ENCODE measurements around the gene SNAPC5.

Gene SNAPC5

DNA sequence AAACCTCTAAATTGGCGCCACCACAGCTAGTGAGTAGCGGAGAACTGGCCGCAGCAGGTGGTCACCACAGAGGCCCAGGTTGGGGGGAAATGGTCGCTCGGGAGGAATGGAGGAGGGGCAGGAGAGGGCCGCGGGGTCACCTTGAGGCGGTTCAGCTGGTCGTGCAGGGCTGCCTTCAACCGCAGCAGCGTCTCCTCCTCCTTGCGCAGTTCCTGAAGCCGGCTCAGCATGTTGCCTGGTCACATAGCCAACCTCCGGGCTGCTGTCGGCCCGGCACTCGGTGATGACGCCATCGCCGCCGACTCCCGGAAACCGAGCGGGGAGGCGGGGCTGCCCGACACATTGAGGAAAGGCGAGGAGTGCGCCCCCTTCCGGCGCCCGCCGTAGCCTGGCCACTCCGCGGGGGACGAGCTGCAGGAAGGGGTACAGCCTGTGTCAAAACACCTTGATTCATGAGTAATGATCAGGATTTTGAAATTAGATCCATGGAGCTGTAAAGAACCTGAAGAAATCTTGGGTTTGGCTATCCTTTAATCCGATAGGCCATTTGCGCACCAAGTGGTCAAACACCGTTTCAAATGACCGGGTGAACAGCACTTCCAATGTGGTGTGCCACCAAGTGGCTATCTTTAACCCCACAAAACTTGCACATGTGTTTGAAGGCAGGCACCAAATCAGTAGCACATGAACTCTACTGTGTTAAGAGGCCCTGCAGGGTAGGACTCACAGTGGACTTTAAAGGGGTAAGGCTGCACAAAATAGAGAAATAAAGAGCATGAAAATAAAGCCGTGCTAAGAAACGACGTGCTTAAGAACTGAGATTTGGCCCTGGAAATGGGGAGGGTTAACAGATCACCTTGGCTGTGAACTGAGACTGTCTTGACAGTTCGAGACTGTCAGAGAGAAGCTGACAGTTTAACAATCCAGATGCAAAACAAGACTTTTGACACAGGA is at the start of gene SNAPC5:
SNAPC5 (minus strand) TSS at position 261 of the 954 bp plus-strand sequence; CDS start at position 230, 31 bp downstream.
- Histone ChIP-seq H3K4me1 (ENCODE audit: insufficient read depth, low read length) (peaks cover 19% of the 10 kb centered on the region), H3K9ac (ENCODE audit: low read length) (peak within 1 kb of the TSS; percentile 87), H3K9me3 (ENCODE audit: low read length) (no peaks in the 10 kb centered on the region), H3K27ac (ENCODE audit: low read depth, low read length) (peak within 1 kb of the TSS; percentile 90), H3K36me3 (ENCODE audit: insufficient read depth, low read length) (peaks cover 70% of the 10 kb centered on the region), H3K4me3 (ENCODE audit: low read depth in 1 of 2, low read length in 2 of 2) (peak within 1 kb of the TSS; percentile 69 to 99), H3K27me3 (ENCODE audit: control insufficient read depth in 1 of 2, insufficient read depth in 2 of 2, low read length in 2 of 2) (no peaks in the 10 kb centered on the region)

DNA sequence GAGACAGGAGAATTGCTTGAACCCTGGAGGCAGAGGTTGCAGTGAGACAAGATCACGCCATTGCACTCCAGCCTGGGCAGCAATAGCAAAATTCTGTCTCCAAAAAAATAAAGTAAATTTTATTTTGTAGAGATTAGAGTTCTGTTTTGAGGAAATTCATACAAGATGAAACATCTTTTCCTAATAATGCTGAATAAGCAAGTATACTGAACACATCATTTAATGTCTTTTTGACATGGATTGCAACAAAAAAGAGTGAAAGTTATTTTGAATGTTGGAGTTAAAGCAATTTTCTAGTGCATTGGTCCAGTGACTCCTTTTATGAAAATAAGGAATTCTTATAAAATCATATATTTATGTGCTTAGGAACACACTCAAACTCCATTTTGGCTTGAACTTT is 47.7 kb upstream of the SNAPC5 start:
- no peak overlapping the region for H3K9ac ChIP-seq (ENCODE audit: low read length)
- H3K4me3 ChIP-seq (ENCODE audit: low read depth in 1 of 2, low read length in 2 of 2): no peak overlapping the region
- no peaks in the 10 kb centered on the region for H3K4me1 ChIP-seq (ENCODE audit: insufficient read depth, low read length)
- H3K27me3 ChIP-seq (ENCODE audit: control insufficient read depth in 1 of 2, insufficient read depth in 2 of 2, low read length in 2 of 2): no peaks in the 10 kb centered on the region
- no peak overlapping the region for H3K27ac ChIP-seq (ENCODE audit: low read depth, low read length)
- H3K9me3 ChIP-seq (ENCODE audit: low read length): no peaks in the 10 kb centered on the region
- no peaks in the 10 kb centered on the region for H3K36me3 ChIP-seq (ENCODE audit: insufficient read depth, low read length)

- H3K4me1 ChIP-seq (ENCODE audit: insufficient read depth, low read length): no peaks in the 10 kb centered on the region
- H3K9ac ChIP-seq (ENCODE audit: low read length): no peak overlapping the region
- H3K27me3 ChIP-seq (ENCODE audit: control insufficient read depth in 1 of 2, insufficient read depth in 2 of 2, low read length in 2 of 2): no peaks in the 10 kb centered on the region
- H3K4me3 ChIP-seq (ENCODE audit: low read depth in 1 of 2, low read length in 2 of 2): no peak overlapping the region
- H3K36me3 ChIP-seq (ENCODE audit: insufficient read depth, low read length): no peaks in the 10 kb centered on the region
- H3K27ac ChIP-seq (ENCODE audit: low read depth, low read length): no peak overlapping the region
- H3K9me3 ChIP-seq (ENCODE audit: low read length): no peaks in the 10 kb centered on the region
These were observed 45.3 kb upstream of the SNAPC5 start for GRCh38 chr15:66542896-66543295.

- no peaks in the 10 kb centered on the region for H3K36me3 ChIP-seq (ENCODE audit: insufficient read depth, low read length)
- H3K4me3 ChIP-seq (ENCODE audit: low read depth in 1 of 2, low read length in 2 of 2): no peak overlapping the region
- no peak overlapping the region for H3K27ac ChIP-seq (ENCODE audit: low read depth, low read length)
- H3K9me3 ChIP-seq (ENCODE audit: low read length): no peaks in the 10 kb centered on the region
- H3K9ac ChIP-seq (ENCODE audit: low read length): no peak overlapping the region
- no peaks in the 10 kb centered on the region for H3K27me3 ChIP-seq (ENCODE audit: control insufficient read depth in 1 of 2, insufficient read depth in 2 of 2, low read length in 2 of 2)
- H3K4me1 ChIP-seq (ENCODE audit: insufficient read depth, low read length): no peaks in the 10 kb centered on the region
These were observed 37.5 kb upstream of the SNAPC5 start for GRCh38 chr15:66535056-66535455.

DNA sequence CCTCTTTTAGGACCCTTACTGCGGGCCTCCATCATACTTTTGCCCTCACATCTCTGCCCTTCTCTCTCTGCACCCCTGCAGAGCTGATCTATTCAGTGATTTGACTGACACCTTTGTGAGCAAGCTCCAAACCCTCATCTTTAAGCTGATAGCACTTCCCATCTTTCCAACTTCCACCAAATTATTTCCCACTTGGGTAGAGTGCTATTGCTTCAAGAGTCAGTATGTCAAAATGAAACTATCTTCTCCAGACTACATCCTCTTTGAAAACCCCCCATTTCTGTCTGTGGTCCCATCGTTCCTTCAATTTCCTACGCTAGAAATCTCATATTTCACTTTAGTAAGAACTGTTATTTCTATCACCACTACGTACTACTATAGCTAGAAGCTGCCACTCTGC is 27.3 kb upstream of the SNAPC5 start:
- no peak overlapping the region for H3K9ac ChIP-seq (ENCODE audit: low read length)
- no peak overlapping the region for H3K4me3 ChIP-seq (ENCODE audit: low read depth in 1 of 2, low read length in 2 of 2)
- H3K9me3 ChIP-seq (ENCODE audit: low read length): no peaks in the 10 kb centered on the region
- no peaks in the 10 kb centered on the region for H3K27me3 ChIP-seq (ENCODE audit: control insufficient read depth in 1 of 2, insufficient read depth in 2 of 2, low read length in 2 of 2)
- H3K36me3 ChIP-seq (ENCODE audit: insufficient read depth, low read length): no peaks in the 10 kb centered on the region
- H3K27ac ChIP-seq (ENCODE audit: low read depth, low read length): no peak overlapping the region
- no peaks in the 10 kb centered on the region for H3K4me1 ChIP-seq (ENCODE audit: insufficient read depth, low read length)

GRCh38 chr15:66523926-66524325 is 26.4 kb upstream of the SNAPC5 start:
- Histone ChIP-seq H3K9me3 (ENCODE audit: low read length) (no peaks in the 10 kb centered on the region), H3K9ac (ENCODE audit: low read length) (no peak overlapping the region), H3K27ac (ENCODE audit: low read depth, low read length) (no peak overlapping the region), H3K4me1 (ENCODE audit: insufficient read depth, low read length) (no peaks in the 10 kb centered on the region), H3K27me3 (ENCODE audit: control insufficient read depth in 1 of 2, insufficient read depth in 2 of 2, low read length in 2 of 2) (no peaks in the 10 kb centered on the region), H3K4me3 (ENCODE audit: low read depth in 1 of 2, low read length in 2 of 2) (no peak overlapping the region), H3K36me3 (ENCODE audit: insufficient read depth, low read length) (no peaks in the 10 kb centered on the region)

GRCh38 chr15:66515901-66516322 is 18.4 kb upstream of the SNAPC5 start:
- H3K9ac ChIP-seq (ENCODE audit: low read length): no peak overlapping the region
- no peak overlapping the region for H3K27ac ChIP-seq (ENCODE audit: low read depth, low read length)
- H3K9me3 ChIP-seq (ENCODE audit: low read length): no peaks in the 10 kb centered on the region
- no peak overlapping the region for H3K4me3 ChIP-seq (ENCODE audit: low read depth in 1 of 2, low read length in 2 of 2)
- no peaks in the 10 kb centered on the region for H3K36me3 ChIP-seq (ENCODE audit: insufficient read depth, low read length)
- no peaks in the 10 kb centered on the region for H3K27me3 ChIP-seq (ENCODE audit: control insufficient read depth in 1 of 2, insufficient read depth in 2 of 2, low read length in 2 of 2)
- H3K4me1 ChIP-seq (ENCODE audit: insufficient read depth, low read length): no peaks in the 10 kb centered on the region

- Histone ChIP-seq H3K27ac (ENCODE audit: low read depth, low read length) (no peak overlapping the region), H3K36me3 (ENCODE audit: insufficient read depth, low read length) (no peaks in the 10 kb centered on the region), H3K4me1 (ENCODE audit: insufficient read depth, low read length) (no peaks in the 10 kb centered on the region), H3K9me3 (ENCODE audit: low read length) (no peaks in the 10 kb centered on the region), H3K4me3 (ENCODE audit: low read depth in 1 of 2, low read length in 2 of 2) (no peak overlapping the region), H3K9ac (ENCODE audit: low read length) (no peak overlapping the region), H3K27me3 (ENCODE audit: control insufficient read depth in 1 of 2, insufficient read depth in 2 of 2, low read length in 2 of 2) (no peaks in the 10 kb centered on the region)
These were observed 17.0 kb upstream of the SNAPC5 start for GRCh38 chr15:66514586-66514985.

DNA sequence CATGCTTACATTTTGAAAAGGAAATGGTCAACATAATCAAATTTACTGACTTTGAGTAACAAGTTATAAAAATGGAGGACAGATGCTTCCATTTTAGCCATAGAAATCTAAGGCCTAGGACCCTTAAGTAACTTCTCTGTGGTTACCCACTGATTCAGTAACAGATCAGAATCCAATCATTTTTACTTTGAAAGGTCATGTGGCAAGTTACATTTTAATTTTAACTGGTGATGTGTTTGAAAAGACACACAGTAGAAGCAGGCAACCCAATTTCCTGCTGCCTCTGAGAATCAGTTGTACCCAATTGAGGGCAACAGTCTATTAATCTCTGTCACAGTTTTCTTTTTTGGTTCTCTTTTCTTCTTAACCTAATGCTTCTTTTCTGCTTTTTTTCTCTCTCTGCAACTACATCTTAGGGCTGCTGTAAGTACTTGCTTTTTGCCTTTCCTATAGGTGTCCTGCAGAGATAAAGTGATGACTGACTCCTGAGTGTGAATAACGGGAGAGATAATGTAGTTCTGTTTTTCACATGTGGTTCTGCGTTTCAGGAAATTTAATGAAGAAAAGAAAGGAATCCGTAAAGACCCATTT is 10.8 kb upstream of the SNAPC5 start:
- H3K4me3 ChIP-seq (ENCODE audit: low read depth in 1 of 2, low read length in 2 of 2): no peak overlapping the region
- no peaks in the 10 kb centered on the region for H3K9me3 ChIP-seq (ENCODE audit: low read length)
- no peak overlapping the region for H3K27ac ChIP-seq (ENCODE audit: low read depth, low read length)
- peaks cover 14% of the 10 kb centered on the region for H3K4me1 ChIP-seq (ENCODE audit: insufficient read depth, low read length)
- no peaks in the 10 kb centered on the region for H3K27me3 ChIP-seq (ENCODE audit: control insufficient read depth in 1 of 2, insufficient read depth in 2 of 2, low read length in 2 of 2)
- H3K9ac ChIP-seq (ENCODE audit: low read length): no peak overlapping the region
- H3K36me3 ChIP-seq (ENCODE audit: insufficient read depth, low read length): no peaks in the 10 kb centered on the region

GRCh38 chr15:66505818-66506217 is 8.3 kb upstream of the SNAPC5 start:
- H3K9me3 ChIP-seq (ENCODE audit: low read length): no peaks in the 10 kb centered on the region
- peak overlapping the region; percentile 87 for H3K9ac ChIP-seq (ENCODE audit: low read length)
- H3K27me3 ChIP-seq (ENCODE audit: control insufficient read depth in 1 of 2, insufficient read depth in 2 of 2, low read length in 2 of 2): no peaks in the 10 kb centered on the region
- H3K4me3 ChIP-seq (ENCODE audit: low read depth in 1 of 2, low read length in 2 of 2): peak overlapping the region in 1 of 2 donors; percentile 95
- peaks cover 21% of the 10 kb centered on the region for H3K4me1 ChIP-seq (ENCODE audit: insufficient read depth, low read length)
- H3K36me3 ChIP-seq (ENCODE audit: insufficient read depth, low read length): peaks cover 26% of the 10 kb centered on the region
- no peak overlapping the region for H3K27ac ChIP-seq (ENCODE audit: low read depth, low read length)

GRCh38 chr15:66505430-66505811 is 7.9 kb upstream of the SNAPC5 start:
- Histone ChIP-seq H3K27me3 (ENCODE audit: control insufficient read depth in 1 of 2, insufficient read depth in 2 of 2, low read length in 2 of 2) (no peaks in the 10 kb centered on the region), H3K9me3 (ENCODE audit: low read length) (no peaks in the 10 kb centered on the region), H3K27ac (ENCODE audit: low read depth, low read length) (peak overlapping the region; percentile 56), H3K9ac (ENCODE audit: low read length) (peak overlapping the region; percentile 87), H3K4me1 (ENCODE audit: insufficient read depth, low read length) (peaks cover 21% of the 10 kb centered on the region), H3K4me3 (ENCODE audit: low read depth in 1 of 2, low read length in 2 of 2) (peak overlapping the region; percentile 43 to 95), H3K36me3 (ENCODE audit: insufficient read depth, low read length) (peaks cover 29% of the 10 kb centered on the region)
